Cardiac fibroblast (primary cell): ENCODE results near the gene CDK15.

ENCODE experiments used
- DNase-seq, 2 donors: peaks; one replicate each; pipeline versions ENCODE4 v3.0.0 to v3.0.0-alpha.2; 2010; ENCODE audit warnings: low read depth in 2 of 2
- H3K4me3 ChIP-seq, 2 donors: replicated peaks in 1 of 2; 1 replicate in 1 of 2; 2 replicates in 1 of 2; pipeline ENCODE4 v1.5.1; 2011; ENCODE audit warnings: low read depth in 2 of 2, low read length in 2 of 2, mild to moderate bottlenecking in 2 of 2, moderate library complexity in 1 of 2
- CTCF ChIP-seq: IDR thresholded peaks from one replicate; pipeline ENCODE4 v1.5.1; 2011; ENCODE audit warnings: low read depth, mild to moderate bottlenecking, low read length, inconsistent platforms

Gene CDK15

GRCh38 chr2:201937343-201937742 is 131.0 kb downstream of the CDK15 start:
- no peak for TF ChIP-seq CTCF
- no peak for DNase-seq
- H3K4me3 ChIP-seq = no peak overlapping the region

DNA sequence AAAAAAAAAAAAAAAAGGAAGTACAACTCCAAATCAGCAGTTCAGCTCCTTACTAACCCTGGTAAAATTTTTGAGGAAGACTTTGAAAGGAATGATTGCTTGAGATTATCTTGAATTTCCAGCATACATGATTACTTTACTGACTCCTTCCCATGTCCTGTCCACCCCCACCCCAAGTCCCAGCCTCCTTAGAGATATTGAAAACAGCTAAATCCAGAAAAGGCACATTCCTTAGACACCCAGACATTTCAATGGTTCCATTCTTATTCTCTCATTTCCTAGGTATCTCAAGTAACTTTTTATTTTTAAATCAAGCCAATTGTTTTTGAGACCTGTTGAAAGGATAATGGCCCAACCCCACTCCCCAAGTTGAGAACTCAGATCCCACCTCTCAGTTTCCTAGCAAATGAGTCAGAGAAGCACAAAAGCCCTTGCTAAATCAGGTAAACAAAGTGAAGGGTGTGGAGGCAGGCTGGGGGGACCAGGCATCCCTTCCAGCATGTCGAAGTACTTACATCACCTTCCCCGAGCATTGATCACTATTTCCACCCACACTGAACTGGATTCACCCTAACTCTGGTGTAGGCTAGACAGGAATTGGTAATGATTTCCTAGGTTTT is 131.9 kb downstream of the CDK15 start:
- no peak for DNase-seq
- no peak overlapping the region for H3K4me3 ChIP-seq
- TF ChIP-seq CTCF = no peak

GRCh38 chr2:201938781-201939180 is 132.4 kb downstream of the CDK15 start:
- no peak for TF ChIP-seq CTCF
- H3K4me3 ChIP-seq = no peak overlapping the region
- no peak for DNase-seq

- TF ChIP-seq CTCF = no peak
- no peak for DNase-seq
- no peak overlapping the region for H3K4me3 ChIP-seq
These were observed 133.2 kb downstream of the CDK15 start for GRCh38 chr2:201939453-201939941.

GRCh38 chr2:201942531-201942930 is 136.2 kb downstream of the CDK15 start:
- no peak for TF ChIP-seq CTCF
- no peak for DNase-seq
- H3K4me3 ChIP-seq = no peak overlapping the region
